ENCODE results near the gene DHRS2.
A peak's percentile ranks its signal among the peaks of the same experiment; 100 is the strongest.
"Not testable (repeated sequence)": the region's sequence is repeated elsewhere in the genome, so short reads cannot be mapped to it uniquely, and the experiment has no call there.

DHRS2 gene

DNA sequence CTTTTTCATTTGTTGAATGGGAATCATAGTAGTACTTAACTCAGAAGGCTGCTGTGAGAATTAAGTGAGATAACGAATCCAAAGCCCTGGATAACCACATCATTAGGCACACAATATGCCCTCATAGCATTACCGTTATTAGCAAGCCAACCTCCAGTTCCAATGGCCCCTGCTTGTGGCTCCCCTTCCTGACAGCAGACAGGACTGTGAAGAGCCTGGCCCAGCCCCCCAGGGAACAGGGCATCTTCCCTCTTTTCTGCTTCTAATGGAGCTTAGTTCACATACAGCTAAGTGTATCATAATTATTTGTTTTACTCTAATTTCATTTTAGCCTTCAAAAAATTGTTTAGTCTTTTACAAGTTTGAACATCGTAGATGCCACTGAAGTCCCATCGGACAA, 39.7 kb downstream of the DHRS2 start:
- no peaks in the 10 kb centered on the region for H3K4me1 ChIP-seq (ENCODE audit: control insufficient read depth, low read depth, low read length)
- no CpG with 5 or more reads among the region's 4 CpGs for WGBS (ENCODE audit: extremely low coverage, insufficient coverage, low lambda C conversion rate)
- H3K79me1 ChIP-seq (ENCODE audit: low read length), result no peaks in the 10 kb centered on the region
- H3K36me3 ChIP-seq (ENCODE audit: control insufficient read depth, insufficient read depth, low read length), result no peaks in the 10 kb centered on the region
- no peak for DNase-seq
- H3K27me3 ChIP-seq (ENCODE audit: insufficient read depth, low read length, poor library complexity), result no peaks in the 10 kb centered on the region
- no peak overlapping the region for H3K23ac ChIP-seq (ENCODE audit: low read length)
- H4K8ac ChIP-seq (ENCODE audit: low read depth, low read length), result no peak overlapping the region
- no peak overlapping the region for H3K9ac ChIP-seq (ENCODE audit: low read length)
- H3K79me2 ChIP-seq (ENCODE audit: control insufficient read depth, insufficient read depth, low read length), result no peaks in the 10 kb centered on the region
- no peak overlapping the region for H3K27ac ChIP-seq (ENCODE audit: low read depth, low read length)
- no peak overlapping the region for H4K5ac ChIP-seq (ENCODE audit: low read length)
- no peak overlapping the region for H2BK15ac ChIP-seq (replicated peaks; ENCODE audit: low read depth)
- no peak overlapping the region for H2BK120ac ChIP-seq (ENCODE audit: low read depth, low read length)
- H3K18ac ChIP-seq (ENCODE audit: low read length), result no peak overlapping the region
- H3K4ac ChIP-seq (ENCODE audit: low read depth, low read length), result no peak overlapping the region
- no peak overlapping the region for H2BK5ac ChIP-seq (ENCODE audit: low read length)
- H3K4me3 ChIP-seq (ENCODE audit: low read length), result no peak overlapping the region
- H3K4me2 ChIP-seq (ENCODE audit: low read length), result no peak overlapping the region
- H2AK5ac ChIP-seq (ENCODE audit: low read length), result no peak overlapping the region
- H3K56ac ChIP-seq (ENCODE audit: low read length), result no peak overlapping the region

DNA sequence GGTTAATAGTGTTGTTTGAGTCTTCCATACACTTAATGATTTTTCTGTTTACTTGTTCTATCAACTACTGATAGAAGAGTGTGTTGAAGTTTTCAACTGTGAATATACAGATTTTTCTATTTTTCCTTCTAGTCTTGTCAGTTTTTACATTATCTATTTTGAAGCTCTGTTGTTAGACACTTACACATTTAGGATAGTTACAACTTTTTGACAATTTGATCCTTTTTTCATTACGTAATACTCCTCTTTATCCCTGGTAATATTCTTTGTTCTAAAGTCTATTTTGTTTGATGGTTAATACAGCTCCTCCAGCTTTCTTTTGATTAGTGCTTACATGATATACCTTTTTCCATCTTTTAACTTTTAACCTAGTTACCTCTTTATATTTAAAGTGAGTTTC, 45.2 kb downstream of the DHRS2 start:
- Histone ChIP-seq H3K9ac (ENCODE audit: low read length) (no peak overlapping the region), H3K79me2 (ENCODE audit: control insufficient read depth, insufficient read depth, low read length) (no peaks in the 10 kb centered on the region), H3K36me3 (ENCODE audit: control insufficient read depth, insufficient read depth, low read length) (no peaks in the 10 kb centered on the region), H3K18ac (ENCODE audit: low read length) (no peak overlapping the region), H4K8ac (ENCODE audit: low read depth, low read length) (no peak overlapping the region), H2BK5ac (ENCODE audit: low read length) (no peak overlapping the region), H3K79me1 (ENCODE audit: low read length) (no peaks in the 10 kb centered on the region), H2AK5ac (ENCODE audit: low read length) (no peak overlapping the region), H3K4ac (ENCODE audit: low read depth, low read length) (no peak overlapping the region), H3K27me3 (ENCODE audit: insufficient read depth, low read length, poor library complexity) (no peaks in the 10 kb centered on the region), H3K4me2 (ENCODE audit: low read length) (no peak overlapping the region), H3K4me3 (ENCODE audit: low read length) (no peak overlapping the region), H2BK120ac (ENCODE audit: low read depth, low read length) (no peak overlapping the region), H2BK15ac (replicated peaks; ENCODE audit: low read depth) (no peak overlapping the region), H3K4me1 (ENCODE audit: control insufficient read depth, low read depth, low read length) (no peaks in the 10 kb centered on the region), H4K5ac (ENCODE audit: low read length) (no peak overlapping the region), H3K23ac (ENCODE audit: low read length) (no peak overlapping the region), H3K27ac (ENCODE audit: low read depth, low read length) (no peak overlapping the region), H3K56ac (ENCODE audit: low read length) (no peak overlapping the region)
- no CpG with 5 or more reads among the region's 1 CpG for WGBS (ENCODE audit: extremely low coverage, insufficient coverage, low lambda C conversion rate)
- DNase-seq, result no peak

- not testable (repeated sequence) for H2BK5ac ChIP-seq (ENCODE audit: low read length); H3K9ac ChIP-seq (ENCODE audit: low read length); H4K5ac ChIP-seq (ENCODE audit: low read length); H3K79me1 ChIP-seq (ENCODE audit: low read length); H4K8ac ChIP-seq (ENCODE audit: low read depth, low read length); H2BK15ac ChIP-seq (replicated peaks; ENCODE audit: low read depth); H3K4me1 ChIP-seq (ENCODE audit: control insufficient read depth, low read depth, low read length); H2BK120ac ChIP-seq (ENCODE audit: low read depth, low read length); H3K4me3 ChIP-seq (ENCODE audit: low read length); H3K4ac ChIP-seq (ENCODE audit: low read depth, low read length); H3K18ac ChIP-seq (ENCODE audit: low read length); H3K56ac ChIP-seq (ENCODE audit: low read length); H3K27me3 ChIP-seq (ENCODE audit: insufficient read depth, low read length, poor library complexity); DNase-seq; H3K4me2 ChIP-seq (ENCODE audit: low read length); H3K23ac ChIP-seq (ENCODE audit: low read length); H3K79me2 ChIP-seq (ENCODE audit: control insufficient read depth, insufficient read depth, low read length); H3K27ac ChIP-seq (ENCODE audit: low read depth, low read length); H3K36me3 ChIP-seq (ENCODE audit: control insufficient read depth, insufficient read depth, low read length); H2AK5ac ChIP-seq (ENCODE audit: low read length)
- WGBS (ENCODE audit: extremely low coverage, insufficient coverage, low lambda C conversion rate), result no CpG with 5 or more reads among the region's 3 CpGs
Measured at GRCh38 chr14:23689709-23690514, 53.7 kb downstream of the DHRS2 start.

GRCh38 chr14:23692416-23692815, 56.3 kb downstream of the DHRS2 start:
- no peaks in the 10 kb centered on the region for H3K36me3 ChIP-seq (ENCODE audit: control insufficient read depth, insufficient read depth, low read length)
- H2BK15ac ChIP-seq (replicated peaks; ENCODE audit: low read depth), result no peak overlapping the region
- H3K23ac ChIP-seq (ENCODE audit: low read length), result no peak overlapping the region
- no peak overlapping the region for H3K9ac ChIP-seq (ENCODE audit: low read length)
- H3K4me1 ChIP-seq (ENCODE audit: control insufficient read depth, low read depth, low read length), result peaks cover 12% of the 10 kb centered on the region
- no peak overlapping the region for H2BK5ac ChIP-seq (ENCODE audit: low read length)
- no peak overlapping the region for H3K4me3 ChIP-seq (ENCODE audit: low read length)
- no peak overlapping the region for H3K27ac ChIP-seq (ENCODE audit: low read depth, low read length)
- H4K5ac ChIP-seq (ENCODE audit: low read length), result no peak overlapping the region
- no peak overlapping the region for H4K8ac ChIP-seq (ENCODE audit: low read depth, low read length)
- no peak overlapping the region for H2BK120ac ChIP-seq (ENCODE audit: low read depth, low read length)
- H3K27me3 ChIP-seq (ENCODE audit: insufficient read depth, low read length, poor library complexity), result no peaks in the 10 kb centered on the region
- no peak overlapping the region for H3K4me2 ChIP-seq (ENCODE audit: low read length)
- DNase-seq, result no peak
- no peak overlapping the region for H3K18ac ChIP-seq (ENCODE audit: low read length)
- no peaks in the 10 kb centered on the region for H3K79me1 ChIP-seq (ENCODE audit: low read length)
- H2AK5ac ChIP-seq (ENCODE audit: low read length), result no peak overlapping the region
- H3K56ac ChIP-seq (ENCODE audit: low read length), result no peak overlapping the region
- no peaks in the 10 kb centered on the region for H3K79me2 ChIP-seq (ENCODE audit: control insufficient read depth, insufficient read depth, low read length)
- no CpG with 5 or more reads among the region's 1 CpG for WGBS (ENCODE audit: extremely low coverage, insufficient coverage, low lambda C conversion rate)
- peak overlapping the region; percentile 48 for H3K4ac ChIP-seq (ENCODE audit: low read depth, low read length)

GRCh38 chr14:23693252-23693775, 57.1 kb downstream of the DHRS2 start:
- no peak overlapping the region for H3K9ac ChIP-seq (ENCODE audit: low read length)
- no CpG with 5 or more reads among the region's 11 CpGs for WGBS (ENCODE audit: extremely low coverage, insufficient coverage, low lambda C conversion rate)
- no peaks in the 10 kb centered on the region for H3K36me3 ChIP-seq (ENCODE audit: control insufficient read depth, insufficient read depth, low read length)
- H2BK120ac ChIP-seq (ENCODE audit: low read depth, low read length), result peak overlapping the region; percentile 73
- no peak overlapping the region for H3K27ac ChIP-seq (ENCODE audit: low read depth, low read length)
- peak overlapping the region; percentile 62 for H3K4ac ChIP-seq (ENCODE audit: low read depth, low read length)
- H3K4me2 ChIP-seq (ENCODE audit: low read length), result no peak overlapping the region
- H3K79me1 ChIP-seq (ENCODE audit: low read length), result no peaks in the 10 kb centered on the region
- no peaks in the 10 kb centered on the region for H3K79me2 ChIP-seq (ENCODE audit: control insufficient read depth, insufficient read depth, low read length)
- H3K4me1 ChIP-seq (ENCODE audit: control insufficient read depth, low read depth, low read length), result peaks cover 12% of the 10 kb centered on the region
- no peak overlapping the region for H3K23ac ChIP-seq (ENCODE audit: low read length)
- H3K4me3 ChIP-seq (ENCODE audit: low read length), result no peak overlapping the region
- no peaks in the 10 kb centered on the region for H3K27me3 ChIP-seq (ENCODE audit: insufficient read depth, low read length, poor library complexity)
- no peak overlapping the region for H2BK15ac ChIP-seq (replicated peaks; ENCODE audit: low read depth)
- no peak overlapping the region for H2BK5ac ChIP-seq (ENCODE audit: low read length)
- no peak overlapping the region for H4K5ac ChIP-seq (ENCODE audit: low read length)
- no peak for DNase-seq
- H2AK5ac ChIP-seq (ENCODE audit: low read length), result no peak overlapping the region
- no peak overlapping the region for H4K8ac ChIP-seq (ENCODE audit: low read depth, low read length)
- H3K18ac ChIP-seq (ENCODE audit: low read length), result no peak overlapping the region
- peak overlapping the region; percentile 27 for H3K56ac ChIP-seq (ENCODE audit: low read length)
